ENCODE results near the gene ZBTB7C.

Gene ZBTB7C

GRCh38 chr18:47995654-47996053, 413.5 kb downstream of the ZBTB7C start:
- TF ChIP-seq REST (IDR thresholded peaks at IDR 0.05; ENCODE audit: insufficient read depth in 1 of 2, low read depth in 2 of 2, low read length in 2 of 2) (no peak), FOXP2 (optimal IDR thresholded peaks at IDR 0.05; ENCODE audit: borderline replicate concordance, extremely low read depth, extremely low read length, insufficient read depth) (no peak), TAF1 (IDR thresholded peaks at IDR 0.05; ENCODE audit: borderline replicate concordance, insufficient read depth, low read length) (no peak), SIN3A (IDR thresholded peaks at IDR 0.05; ENCODE audit: borderline replicate concordance, insufficient read depth, low read length) (no peak), POLR2AphosphoS5 (IDR thresholded peaks at IDR 0.05; ENCODE audit: low read depth, low read length) (no peak)

GRCh38 chr18:47993409-47993808, 415.8 kb downstream of the ZBTB7C start:
- TF ChIP-seq SIN3A (IDR thresholded peaks at IDR 0.05; ENCODE audit: borderline replicate concordance, insufficient read depth, low read length) (no peak), REST (IDR thresholded peaks at IDR 0.05; ENCODE audit: insufficient read depth in 1 of 2, low read depth in 2 of 2, low read length in 2 of 2) (no peak), TAF1 (IDR thresholded peaks at IDR 0.05; ENCODE audit: borderline replicate concordance, insufficient read depth, low read length) (no peak), POLR2AphosphoS5 (IDR thresholded peaks at IDR 0.05; ENCODE audit: low read depth, low read length) (no peak), FOXP2 (optimal IDR thresholded peaks at IDR 0.05; ENCODE audit: borderline replicate concordance, extremely low read depth, extremely low read length, insufficient read depth) (no peak)

GRCh38 chr18:47992976-47993375, 416.2 kb downstream of the ZBTB7C start:
- TF ChIP-seq POLR2AphosphoS5 (IDR thresholded peaks at IDR 0.05; ENCODE audit: low read depth, low read length): no peak
- no peak for TF ChIP-seq REST (IDR thresholded peaks at IDR 0.05; ENCODE audit: insufficient read depth in 1 of 2, low read depth in 2 of 2, low read length in 2 of 2)
- no peak for TF ChIP-seq FOXP2 (optimal IDR thresholded peaks at IDR 0.05; ENCODE audit: borderline replicate concordance, extremely low read depth, extremely low read length, insufficient read depth)
- no peak for TF ChIP-seq TAF1 (IDR thresholded peaks at IDR 0.05; ENCODE audit: borderline replicate concordance, insufficient read depth, low read length)
- no peak for TF ChIP-seq SIN3A (IDR thresholded peaks at IDR 0.05; ENCODE audit: borderline replicate concordance, insufficient read depth, low read length)

- TF ChIP-seq POLR2AphosphoS5 (IDR thresholded peaks at IDR 0.05; ENCODE audit: low read depth, low read length) (no peak), FOXP2 (optimal IDR thresholded peaks at IDR 0.05; ENCODE audit: borderline replicate concordance, extremely low read depth, extremely low read length, insufficient read depth) (no peak), TAF1 (IDR thresholded peaks at IDR 0.05; ENCODE audit: borderline replicate concordance, insufficient read depth, low read length) (no peak), REST (IDR thresholded peaks at IDR 0.05; ENCODE audit: insufficient read depth in 1 of 2, low read depth in 2 of 2, low read length in 2 of 2) (no peak), SIN3A (IDR thresholded peaks at IDR 0.05; ENCODE audit: borderline replicate concordance, insufficient read depth, low read length) (no peak)
Observed at GRCh38 chr18:47992266-47992665, 416.9 kb downstream of the ZBTB7C start.

- no peak for TF ChIP-seq SIN3A (IDR thresholded peaks at IDR 0.05; ENCODE audit: borderline replicate concordance, insufficient read depth, low read length)
- no peak for TF ChIP-seq FOXP2 (optimal IDR thresholded peaks at IDR 0.05; ENCODE audit: borderline replicate concordance, extremely low read depth, extremely low read length, insufficient read depth)
- TF ChIP-seq REST (IDR thresholded peaks at IDR 0.05; ENCODE audit: insufficient read depth in 1 of 2, low read depth in 2 of 2, low read length in 2 of 2): no peak
- TF ChIP-seq TAF1 (IDR thresholded peaks at IDR 0.05; ENCODE audit: borderline replicate concordance, insufficient read depth, low read length): no peak
- no peak for TF ChIP-seq POLR2AphosphoS5 (IDR thresholded peaks at IDR 0.05; ENCODE audit: low read depth, low read length)
Observed at GRCh38 chr18:47990981-47991380, 418.2 kb downstream of the ZBTB7C start.
